SK-N-SH (cell line): ENCODE results near the gene MYRF. TPM values are rescaled to one million over a fixed set of nuclear protein-coding genes. Genes with fewer than 3 reads are reported as not detected.

Experiments used
- CTCF ChIA-PET: fragments of 300-600, 350-600 bp; formaldehyde crosslinking; extraction: SDS; loops from one replicate; lab custom pipeline; 2021; lab: Yijun Ruan, JAX
- POLR2A ChIA-PET: fragments of 350-600 bp; sonication (Branson Sonifier 250); formaldehyde crosslinking; extraction: SDS; loops from one replicate; lab custom pipeline; 2020; ENCODE audit warnings: antibody characterized with exemption, inconsistent platforms; lab: Yijun Ruan, JAX
- DNase-seq: peaks from one replicate; pipeline ENCODE4 v3.0.0; 2012
- H2AFZ ChIP-seq: fragments of 200-600 bp; sonication (generic); 2 replicates; pipeline ENCODE4 v1.8.1; 2016; ENCODE audit warnings: antibody characterized with exemption, mild to moderate bottlenecking, low read depth
- H3F3A ChIP-seq: fragments of 200-600 bp; sonication (generic); replicated peaks from 2 replicates; pipeline ENCODE3; 2016; ENCODE audit warnings: antibody characterized with exemption, mild to moderate bottlenecking; ENCODE audit not compliant: insufficient read depth
- H3K27ac ChIP-seq, 2 experiments: fragments of 200-500 bp in 1 of 2; fragments of 200-600 bp in 1 of 2; sonication (Bioruptor generic) in 1 of 2; sonication (generic), shearing (Covaris generic) in 1 of 2; 2 replicates each; pipeline versions ENCODE4 v1.5.1 to v1.6.1; 2014 to 2016; ENCODE audit warnings: low read depth in 2 of 2, inconsistent platforms in 1 of 2, low read length in 1 of 2, mild to moderate bottlenecking in 1 of 2, mixed read lengths in 1 of 2
- H3K27me3 ChIP-seq: fragments of 200-600 bp; sonication (generic), shearing (Covaris generic); 2 replicates; pipeline ENCODE4 v1.6.1; 2016; ENCODE audit warnings: mixed run types; ENCODE audit not compliant: insufficient read depth
- H3K36me3 ChIP-seq, 2 experiments: fragments of 200-500 bp in 1 of 2; fragments of 200-600 bp in 1 of 2; sonication (Bioruptor generic) in 1 of 2; sonication (generic) in 1 of 2; replicated peaks in 1 of 2; 2 replicates each; pipeline versions ENCODE3 to v1.5.1; 2014 to 2016; ENCODE audit warnings: low read length in 1 of 2, mild to moderate bottlenecking in 1 of 2; ENCODE audit not compliant: insufficient read depth in 2 of 2, control insufficient read depth in 1 of 2
- H3K4me1 ChIP-seq, 2 experiments: fragments of 200-500 bp in 1 of 2; fragments of 200-600 bp in 1 of 2; sonication (Bioruptor generic) in 1 of 2; sonication (generic), shearing (Covaris generic) in 1 of 2; 2 replicates each; pipeline versions ENCODE4 v1.5.1 to v1.6.1; 2014 to 2016; ENCODE audit warnings: low read depth in 1 of 2, low read length in 1 of 2, mixed run types in 1 of 2; ENCODE audit not compliant: insufficient read depth in 2 of 2, control insufficient read depth in 1 of 2
- H3K4me2 ChIP-seq: fragments of 200-600 bp; sonication (generic), shearing (Covaris generic); 2 replicates; pipeline ENCODE4 v1.6.1; 2017; ENCODE audit warnings: mixed run types
- H3K4me3 ChIP-seq, 2 experiments: fragments of 200-500 bp in 1 of 2; fragments of 200-600 bp in 1 of 2; sonication (Bioruptor generic) in 1 of 2; sonication (generic), shearing (Covaris generic) in 1 of 2; 2 replicates each; pipeline versions ENCODE4 v1.5.1 to v1.8.1; 2014 to 2016; ENCODE audit warnings: low read depth in 2 of 2, inconsistent platforms in 1 of 2, low read length in 1 of 2, mild to moderate bottlenecking in 1 of 2, mixed read lengths in 1 of 2, moderate library complexity in 1 of 2
- H3K79me2 ChIP-seq: fragments of 200-600 bp; sonication (generic); 2 replicates; pipeline ENCODE4 v1.8.1; 2017; ENCODE audit warnings: mild to moderate bottlenecking; ENCODE audit not compliant: insufficient read depth
- H3K9ac ChIP-seq: fragments of 200-600 bp; sonication (generic); 2 replicates; pipeline ENCODE4 v1.6.1; 2017; ENCODE audit warnings: mixed run types
- H3K9me2 ChIP-seq: fragments of 200-600 bp; sonication (generic); 2 replicates; pipeline ENCODE4 v1.6.1; 2017; ENCODE audit warnings: mixed run types
- H3K9me3 ChIP-seq: fragments of 200-600 bp; sonication (generic); 2 replicates; pipeline ENCODE4 v1.6.1; 2017; ENCODE audit warnings: mixed run types, mild to moderate bottlenecking, moderate library complexity
- H4K20me1 ChIP-seq: fragments of 200-600 bp; sonication (generic); 2 replicates; pipeline ENCODE4 v1.6.1; 2017; ENCODE audit warnings: mild to moderate bottlenecking, mixed run types; ENCODE audit not compliant: insufficient read depth
- CHD2 ChIP-seq: fragments of 150-350 bp; IDR thresholded peaks from 2 replicates; pipeline ENCODE4 v1.6.1; 2018; ENCODE audit warnings: low read length; ENCODE audit not compliant: partially characterized antibody
- FOXJ3 ChIP-seq: sonication (generic); formaldehyde crosslinking; IDR thresholded peaks from 2 replicates; pipeline ENCODE4 v1.5.1; 2020; ENCODE audit warnings: mild to moderate bottlenecking, missing genetic modification reagents
- JUND ChIP-seq: IDR thresholded peaks from 2 replicates; pipeline ENCODE4 v1.4.0; 2012
- MEF2A ChIP-seq: IDR thresholded peaks from 2 replicates; pipeline ENCODE4 v1.4.0; 2012; ENCODE audit warnings: low read depth, borderline replicate concordance
- MXI1 ChIP-seq: IDR thresholded peaks from 2 replicates; pipeline ENCODE4 v1.6.1; 2012; ENCODE audit warnings: mild to moderate bottlenecking, low read depth, low read length, improper control_type of control experiment
- RFX5 ChIP-seq: IDR thresholded peaks from 2 replicates; pipeline ENCODE4 v1.6.1; 2012; ENCODE audit warnings: mild to moderate bottlenecking, improper control_type of control experiment, low read length
- TCF12 ChIP-seq: IDR thresholded peaks from 2 replicates; pipeline ENCODE4 v1.4.0; 2012
- TEAD4 ChIP-seq: IDR thresholded peaks from 2 replicates; pipeline ENCODE4 v1.4.0; 2012; ENCODE audit warnings: mild to moderate bottlenecking, borderline replicate concordance; ENCODE audit not compliant: insufficient read depth
- ZBTB33 ChIP-seq: IDR thresholded peaks from 2 replicates; pipeline ENCODE4 v1.4.0; 2012; ENCODE audit warnings: low read depth, borderline replicate concordance
- WGBS: methylation state at CpG from one replicate; pipeline ENCODE4 v1.1.6; 2017; ENCODE audit warnings: low lambda C conversion rate; 5-methylcytosine and 5-hydroxymethylcytosine counted together
- polyA plus RNA-seq, 3 experiments: library from polyadenylated mRNA; depleted of rRNA; stranded (reverse); fragments of >200 nt; gene quantifications; 2 replicates each; pipeline ENCODE4 v1.2.3, GENCODE V29; 2012
- TF ChIP-seq, protein P1 (sequence below): IDR thresholded peaks from 2 replicates; pipeline ENCODE4; 2012
- TF ChIP-seq, protein P2 (sequence below): IDR thresholded peaks from 2 replicates; pipeline ENCODE4 v1.4.0; 2012; ENCODE audit warnings: low read depth, borderline replicate concordance
- TF ChIP-seq, protein P3 (sequence below): IDR thresholded peaks from 2 replicates; pipeline ENCODE4 v1.4.0; 2012; ENCODE audit warnings: low read depth

MYRF gene
- polyA plus RNA-seq, 1 of the 3 experiments (the other 2 are of a cell fraction), result 2.8 TPM

DNA sequence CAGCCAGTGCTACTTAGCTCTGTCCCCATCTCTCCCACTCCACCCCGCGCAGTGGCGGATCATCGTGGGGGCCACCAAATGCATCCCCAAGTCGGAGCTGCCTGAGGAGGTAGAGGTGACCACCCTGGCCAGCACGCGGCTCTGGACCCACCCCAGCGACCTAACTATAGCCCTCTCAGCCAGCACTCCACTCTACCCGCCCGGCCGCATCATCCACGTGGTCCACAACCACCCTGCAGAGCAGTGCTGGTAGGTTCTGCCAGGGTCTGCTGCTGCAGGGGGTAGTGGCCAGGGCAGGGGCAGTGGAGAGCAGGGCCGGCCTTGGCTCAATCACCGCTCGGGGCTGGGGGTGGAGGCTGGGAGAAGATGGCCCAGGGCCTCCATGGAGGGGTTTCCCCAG lies 13.0 kb upstream of the MYRF start (continued):
- TF ChIP-seq, protein P1, sequence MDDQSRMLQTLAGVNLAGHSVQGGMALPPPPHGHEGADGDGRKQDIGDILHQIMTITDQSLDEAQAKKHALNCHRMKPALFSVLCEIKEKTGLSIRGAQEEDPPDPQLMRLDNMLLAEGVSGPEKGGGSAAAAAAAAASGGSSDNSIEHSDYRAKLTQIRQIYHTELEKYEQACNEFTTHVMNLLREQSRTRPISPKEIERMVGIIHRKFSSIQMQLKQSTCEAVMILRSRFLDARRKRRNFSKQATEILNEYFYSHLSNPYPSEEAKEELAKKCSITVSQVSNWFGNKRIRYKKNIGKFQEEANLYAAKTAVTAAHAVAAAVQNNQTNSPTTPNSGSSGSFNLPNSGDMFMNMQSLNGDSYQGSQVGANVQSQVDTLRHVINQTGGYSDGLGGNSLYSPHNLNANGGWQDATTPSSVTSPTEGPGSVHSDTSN, result no peak
- TF ChIP-seq, all 33 proteins: peak for 0

GRCh38 chr11:61739966-61740365 lies 12.5 kb upstream of the MYRF start:
- TF ChIP-seq, protein P1, result no peak
- no peak for TF ChIP-seq RFX5
- TF ChIP-seq JUND, result no peak
- TF ChIP-seq, protein P2, sequence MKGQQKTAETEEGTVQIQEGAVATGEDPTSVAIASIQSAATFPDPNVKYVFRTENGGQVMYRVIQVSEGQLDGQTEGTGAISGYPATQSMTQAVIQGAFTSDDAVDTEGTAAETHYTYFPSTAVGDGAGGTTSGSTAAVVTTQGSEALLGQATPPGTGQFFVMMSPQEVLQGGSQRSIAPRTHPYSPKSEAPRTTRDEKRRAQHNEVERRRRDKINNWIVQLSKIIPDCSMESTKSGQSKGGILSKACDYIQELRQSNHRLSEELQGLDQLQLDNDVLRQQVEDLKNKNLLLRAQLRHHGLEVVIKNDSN, result no peak
- no peak for TF ChIP-seq CHD2
- no peak for TF ChIP-seq MXI1
- no peak for TF ChIP-seq TEAD4
- TF ChIP-seq, protein P3, sequence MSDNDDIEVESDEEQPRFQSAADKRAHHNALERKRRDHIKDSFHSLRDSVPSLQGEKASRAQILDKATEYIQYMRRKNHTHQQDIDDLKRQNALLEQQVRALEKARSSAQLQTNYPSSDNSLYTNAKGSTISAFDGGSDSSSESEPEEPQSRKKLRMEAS, result no peak
- TF ChIP-seq TCF12, result no peak
- no peak for TF ChIP-seq FOXJ3
- TF ChIP-seq ZBTB33, result no peak
- TF ChIP-seq MEF2A, result no peak
- 91% methylated on average over 6 of the region's 7 CpGs for WGBS
- CTCF ChIA-PET, result interaction anchor here (1.3 to 2.5 kb wide), 3 partner anchors 8 to 48 kb away, joined by 3 to 14 read pairs (median 11); no protein-coding TSS in a partner anchor

More at GRCh38 chr11:61739966-61740365, 12.5 kb upstream of the MYRF start:
- Histone ChIP-seq H3K27ac (no peak overlapping the region), H3F3A (no peaks in the 10 kb centered on the region), H3K9ac (no peak overlapping the region), H3K36me3 (peaks cover 0 to 32% of the 10 kb centered on the region in 2 experiments), H3K4me1 (no peaks in the 10 kb centered on the region), H3K79me2 (no peaks in the 10 kb centered on the region), H3K9me3 (no peaks in the 10 kb centered on the region), H2AFZ (no peak overlapping the region), H3K27me3 (no peaks in the 10 kb centered on the region), H3K9me2 (no peaks in the 10 kb centered on the region), H4K20me1 (no peaks in the 10 kb centered on the region), H3K4me2 (no peak overlapping the region), H3K4me3 (no peak overlapping the region)
- POLR2A ChIA-PET, result no interaction called here
- no peak for DNase-seq
